SU-DHL-6 (cell line): Measurements from ENCODE around the gene TACR1.

Source experiments
- H2AFZ ChIP-seq: fragments of 200-600 bp; sonication (generic); 2 replicates; pipeline ENCODE4 v1.6.1; 2014; ENCODE audit warnings: low read depth, mild to moderate bottlenecking, moderate library complexity, mixed read lengths, antibody characterized with exemption, low read length; ENCODE audit not compliant: severe bottlenecking
- H3F3A ChIP-seq: fragments of 200-600 bp; shearing (Covaris generic); 2 replicates; pipeline ENCODE4 v1.6.0; 2016; ENCODE audit warnings: antibody characterized with exemption, mild to moderate bottlenecking; ENCODE audit not compliant: insufficient read depth
- H3K27ac ChIP-seq: fragments of 200-600 bp; sonication (generic); 2 replicates; pipeline ENCODE4 v1.5.1; 2016; ENCODE audit warnings: low read depth, mild to moderate bottlenecking, low read length, moderate library complexity, mixed read lengths
- H3K27me3 ChIP-seq: fragments of 200-600 bp; sonication (generic), shearing (Covaris generic); 2 replicates; pipeline ENCODE4 v1.6.0; 2014; ENCODE audit warnings: mild to moderate bottlenecking, low read length
- H3K36me3 ChIP-seq: fragments of 200-600 bp; sonication (generic); 2 replicates; pipeline ENCODE4 v1.6.1; 2014; ENCODE audit warnings: mild to moderate bottlenecking, low read length, mixed read lengths
- H3K4me2 ChIP-seq: fragments of 300-600, 200-600 bp; shearing (Covaris generic), sonication (generic); 2 replicates; pipeline ENCODE4 v1.6.0; 2014; ENCODE audit warnings: low read length, low read depth, mild to moderate bottlenecking; ENCODE audit not compliant: poor library complexity, severe bottlenecking
- H3K4me3 ChIP-seq: fragments of 200-600 bp; sonication (generic); 2 replicates; pipeline ENCODE4 v1.5.1; 2014; ENCODE audit warnings: antibody characterized with exemption, low read length, mild to moderate bottlenecking, mixed read lengths; ENCODE audit not compliant: insufficient read depth, poor library complexity, severe bottlenecking
- H3K79me2 ChIP-seq: fragments of 200-600 bp; sonication (generic); 2 replicates; pipeline ENCODE4 v1.6.1; 2014; ENCODE audit warnings: mild to moderate bottlenecking, low read length, moderate library complexity; ENCODE audit not compliant: insufficient read depth
- H3K9ac ChIP-seq: fragments of 200-600 bp; sonication (generic); 2 replicates; pipeline ENCODE4 v1.7.0; 2014; ENCODE audit warnings: mild to moderate bottlenecking, low read length
- H3K9me2 ChIP-seq: fragments of 200-600 bp; sonication (generic); replicated peaks from 2 replicates; pipeline ENCODE4 v1.6.1; 2014; ENCODE audit warnings: low read length; ENCODE audit not compliant: insufficient read depth
- H3K9me3 ChIP-seq: fragments of 200-600 bp; sonication (generic); 2 replicates; pipeline ENCODE4 v1.6.1; 2014; ENCODE audit warnings: low read length, mixed read lengths; ENCODE audit not compliant: insufficient read depth
- H4K20me1 ChIP-seq: fragments of 200-600 bp; sonication (generic); 2 replicates; pipeline ENCODE4 v1.6.1; 2014; ENCODE audit warnings: low read depth, mild to moderate bottlenecking, antibody characterized with exemption, low read length, moderate library complexity, mixed read lengths
- CTCF ChIP-seq: fragments of 200-600 bp; sonication (generic); IDR thresholded peaks from one replicate; pipeline ENCODE4 v1.5.1; 2017; ENCODE audit warnings: antibody characterized with exemption, mild to moderate bottlenecking, low read length, moderate library complexity; ENCODE audit not compliant: insufficient read depth, poor library complexity, severe bottlenecking
- EZH2phosphoT487 ChIP-seq: fragments of 200-600 bp; sonication (generic), shearing (Covaris generic); conservative IDR thresholded peaks from 2 replicates; pipeline ENCODE4 v1.6.1; 2018; ENCODE audit warnings: mild to moderate bottlenecking, antibody characterized with exemption, low read length, moderate library complexity, mixed read lengths

Gene TACR1

GRCh38 chr2:75099521-75099922 lies 99.8 kb downstream of the TACR1 start:
- TF ChIP-seq CTCF (no peak), EZH2phosphoT487 (no peak)
- Histone ChIP-seq H3F3A (no peaks in the 10 kb centered on the region), H3K4me2 (no peak overlapping the region), H2AFZ (no peak overlapping the region), H4K20me1 (no peaks in the 10 kb centered on the region), H3K9ac (no peak overlapping the region), H3K27me3 (no peaks in the 10 kb centered on the region), H3K79me2 (no peaks in the 10 kb centered on the region), H3K27ac (no peak overlapping the region), H3K36me3 (no peaks in the 10 kb centered on the region), H3K9me2 (no peaks in the 10 kb centered on the region), H3K9me3 (no peaks in the 10 kb centered on the region), H3K4me3 (no peak overlapping the region)

GRCh38 chr2:75098856-75099255 lies 100.5 kb downstream of the TACR1 start:
- Histone ChIP-seq H3K9ac (no peak overlapping the region), H4K20me1 (no peaks in the 10 kb centered on the region), H3K79me2 (no peaks in the 10 kb centered on the region), H3K36me3 (no peaks in the 10 kb centered on the region), H3K4me2 (no peak overlapping the region), H3K27me3 (no peaks in the 10 kb centered on the region), H3K4me3 (no peak overlapping the region), H3K27ac (no peak overlapping the region), H3K9me3 (no peaks in the 10 kb centered on the region), H2AFZ (no peak overlapping the region), H3K9me2 (no peaks in the 10 kb centered on the region), H3F3A (no peaks in the 10 kb centered on the region)
- TF ChIP-seq CTCF (peak; percentile 27), EZH2phosphoT487 (no peak)

- H3K27ac ChIP-seq, result no peak overlapping the region
- no peaks in the 10 kb centered on the region for H4K20me1 ChIP-seq
- H3K9me3 ChIP-seq, result no peaks in the 10 kb centered on the region
- H3K9me2 ChIP-seq, result no peaks in the 10 kb centered on the region
- H3K27me3 ChIP-seq, result no peaks in the 10 kb centered on the region
- no peaks in the 10 kb centered on the region for H3K79me2 ChIP-seq
- H2AFZ ChIP-seq, result no peak overlapping the region
- H3K9ac ChIP-seq, result no peak overlapping the region
- no peak for TF ChIP-seq EZH2phosphoT487
- TF ChIP-seq CTCF, result no peak
- H3K4me2 ChIP-seq, result no peak overlapping the region
- no peak overlapping the region for H3K4me3 ChIP-seq
- no peaks in the 10 kb centered on the region for H3K36me3 ChIP-seq
- no peaks in the 10 kb centered on the region for H3F3A ChIP-seq
Measured at GRCh38 chr2:75097831-75098230, 101.5 kb downstream of the TACR1 start.
